ENCODE measurements around the gene GMCL2. TPM values are rescaled to one million over a fixed set of nuclear protein-coding genes. Genes with fewer than 3 reads are reported as not detected.
A peak's percentile ranks its signal among the peaks of the same experiment; 100 is the strongest.

Gene GMCL2
- polyA plus RNA-seq, 1 of the 3 experiments (the other 2 are of a cell fraction), result not detected

DNA sequence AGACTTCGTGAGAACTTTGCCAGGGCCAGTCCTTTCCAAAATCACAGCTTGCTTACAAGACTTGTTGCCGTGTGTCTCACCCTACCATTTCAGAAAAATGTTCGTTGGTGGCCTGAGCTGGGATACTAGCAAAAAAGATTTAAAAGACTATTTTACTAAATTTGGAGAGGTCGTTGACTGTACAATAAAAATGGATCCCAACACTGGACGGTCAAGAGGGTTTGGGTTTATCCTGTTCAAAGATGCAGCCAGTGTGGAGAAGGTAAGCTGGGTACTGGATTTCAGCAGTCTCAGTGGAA, 18.5 kb upstream of the GMCL2 start:
- TF ChIP-seq, protein P1, sequence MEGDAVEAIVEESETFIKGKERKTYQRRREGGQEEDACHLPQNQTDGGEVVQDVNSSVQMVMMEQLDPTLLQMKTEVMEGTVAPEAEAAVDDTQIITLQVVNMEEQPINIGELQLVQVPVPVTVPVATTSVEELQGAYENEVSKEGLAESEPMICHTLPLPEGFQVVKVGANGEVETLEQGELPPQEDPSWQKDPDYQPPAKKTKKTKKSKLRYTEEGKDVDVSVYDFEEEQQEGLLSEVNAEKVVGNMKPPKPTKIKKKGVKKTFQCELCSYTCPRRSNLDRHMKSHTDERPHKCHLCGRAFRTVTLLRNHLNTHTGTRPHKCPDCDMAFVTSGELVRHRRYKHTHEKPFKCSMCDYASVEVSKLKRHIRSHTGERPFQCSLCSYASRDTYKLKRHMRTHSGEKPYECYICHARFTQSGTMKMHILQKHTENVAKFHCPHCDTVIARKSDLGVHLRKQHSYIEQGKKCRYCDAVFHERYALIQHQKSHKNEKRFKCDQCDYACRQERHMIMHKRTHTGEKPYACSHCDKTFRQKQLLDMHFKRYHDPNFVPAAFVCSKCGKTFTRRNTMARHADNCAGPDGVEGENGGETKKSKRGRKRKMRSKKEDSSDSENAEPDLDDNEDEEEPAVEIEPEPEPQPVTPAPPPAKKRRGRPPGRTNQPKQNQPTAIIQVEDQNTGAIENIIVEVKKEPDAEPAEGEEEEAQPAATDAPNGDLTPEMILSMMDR (IDR thresholded peaks at IDR 0.05), result no peak
- TF ChIP-seq, protein P2, sequence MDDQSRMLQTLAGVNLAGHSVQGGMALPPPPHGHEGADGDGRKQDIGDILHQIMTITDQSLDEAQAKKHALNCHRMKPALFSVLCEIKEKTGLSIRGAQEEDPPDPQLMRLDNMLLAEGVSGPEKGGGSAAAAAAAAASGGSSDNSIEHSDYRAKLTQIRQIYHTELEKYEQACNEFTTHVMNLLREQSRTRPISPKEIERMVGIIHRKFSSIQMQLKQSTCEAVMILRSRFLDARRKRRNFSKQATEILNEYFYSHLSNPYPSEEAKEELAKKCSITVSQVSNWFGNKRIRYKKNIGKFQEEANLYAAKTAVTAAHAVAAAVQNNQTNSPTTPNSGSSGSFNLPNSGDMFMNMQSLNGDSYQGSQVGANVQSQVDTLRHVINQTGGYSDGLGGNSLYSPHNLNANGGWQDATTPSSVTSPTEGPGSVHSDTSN (IDR thresholded peaks at IDR 0.05), result no peak
- TF ChIP-seq TEAD4 (IDR thresholded peaks at IDR 0.05; ENCODE audit: borderline replicate concordance, insufficient read depth) (no peak), GATA2 (CRISPR knock-in tag; IDR thresholded peaks at IDR 0.05) (no peak), TCF12 (IDR thresholded peaks at IDR 0.05) (no peak), TAF1 (IDR thresholded peaks at IDR 0.05; ENCODE audit: borderline replicate concordance, low read depth, low read length) (no peak), JUND (IDR thresholded peaks at IDR 0.05) (no peak), GABPA (IDR thresholded peaks at IDR 0.05; ENCODE audit: low read depth) (no peak), RXRA (IDR thresholded peaks at IDR 0.05; ENCODE audit: borderline replicate concordance, low read depth) (no peak)
- TF ChIP-seq, protein P3, sequence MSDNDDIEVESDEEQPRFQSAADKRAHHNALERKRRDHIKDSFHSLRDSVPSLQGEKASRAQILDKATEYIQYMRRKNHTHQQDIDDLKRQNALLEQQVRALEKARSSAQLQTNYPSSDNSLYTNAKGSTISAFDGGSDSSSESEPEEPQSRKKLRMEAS (IDR thresholded peaks at IDR 0.05; ENCODE audit: low read depth), result no peak
- TF ChIP-seq, protein P4, sequence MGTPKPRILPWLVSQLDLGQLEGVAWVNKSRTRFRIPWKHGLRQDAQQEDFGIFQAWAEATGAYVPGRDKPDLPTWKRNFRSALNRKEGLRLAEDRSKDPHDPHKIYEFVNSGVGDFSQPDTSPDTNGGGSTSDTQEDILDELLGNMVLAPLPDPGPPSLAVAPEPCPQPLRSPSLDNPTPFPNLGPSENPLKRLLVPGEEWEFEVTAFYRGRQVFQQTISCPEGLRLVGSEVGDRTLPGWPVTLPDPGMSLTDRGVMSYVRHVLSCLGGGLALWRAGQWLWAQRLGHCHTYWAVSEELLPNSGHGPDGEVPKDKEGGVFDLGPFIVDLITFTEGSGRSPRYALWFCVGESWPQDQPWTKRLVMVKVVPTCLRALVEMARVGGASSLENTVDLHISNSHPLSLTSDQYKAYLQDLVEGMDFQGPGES (IDR thresholded peaks at IDR 0.05; ENCODE audit: low read depth, low read length), result no peak
- TF ChIP-seq, protein P5, sequence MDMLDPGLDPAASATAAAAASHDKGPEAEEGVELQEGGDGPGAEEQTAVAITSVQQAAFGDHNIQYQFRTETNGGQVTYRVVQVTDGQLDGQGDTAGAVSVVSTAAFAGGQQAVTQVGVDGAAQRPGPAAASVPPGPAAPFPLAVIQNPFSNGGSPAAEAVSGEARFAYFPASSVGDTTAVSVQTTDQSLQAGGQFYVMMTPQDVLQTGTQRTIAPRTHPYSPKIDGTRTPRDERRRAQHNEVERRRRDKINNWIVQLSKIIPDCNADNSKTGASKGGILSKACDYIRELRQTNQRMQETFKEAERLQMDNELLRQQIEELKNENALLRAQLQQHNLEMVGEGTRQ (IDR thresholded peaks at IDR 0.05; ENCODE audit: borderline replicate concordance, low read depth, low read length), result no peak
- TF ChIP-seq, protein P6, sequence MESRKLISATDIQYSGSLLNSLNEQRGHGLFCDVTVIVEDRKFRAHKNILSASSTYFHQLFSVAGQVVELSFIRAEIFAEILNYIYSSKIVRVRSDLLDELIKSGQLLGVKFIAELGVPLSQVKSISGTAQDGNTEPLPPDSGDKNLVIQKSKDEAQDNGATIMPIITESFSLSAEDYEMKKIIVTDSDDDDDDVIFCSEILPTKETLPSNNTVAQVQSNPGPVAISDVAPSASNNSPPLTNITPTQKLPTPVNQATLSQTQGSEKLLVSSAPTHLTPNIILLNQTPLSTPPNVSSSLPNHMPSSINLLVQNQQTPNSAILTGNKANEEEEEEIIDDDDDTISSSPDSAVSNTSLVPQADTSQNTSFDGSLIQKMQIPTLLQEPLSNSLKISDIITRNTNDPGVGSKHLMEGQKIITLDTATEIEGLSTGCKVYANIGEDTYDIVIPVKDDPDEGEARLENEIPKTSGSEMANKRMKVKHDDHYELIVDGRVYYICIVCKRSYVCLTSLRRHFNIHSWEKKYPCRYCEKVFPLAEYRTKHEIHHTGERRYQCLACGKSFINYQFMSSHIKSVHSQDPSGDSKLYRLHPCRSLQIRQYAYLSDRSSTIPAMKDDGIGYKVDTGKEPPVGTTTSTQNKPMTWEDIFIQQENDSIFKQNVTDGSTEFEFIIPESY (IDR thresholded peaks at IDR 0.05; ENCODE audit: borderline replicate concordance, low read depth), result no peak
- TF ChIP-seq, protein P7, sequence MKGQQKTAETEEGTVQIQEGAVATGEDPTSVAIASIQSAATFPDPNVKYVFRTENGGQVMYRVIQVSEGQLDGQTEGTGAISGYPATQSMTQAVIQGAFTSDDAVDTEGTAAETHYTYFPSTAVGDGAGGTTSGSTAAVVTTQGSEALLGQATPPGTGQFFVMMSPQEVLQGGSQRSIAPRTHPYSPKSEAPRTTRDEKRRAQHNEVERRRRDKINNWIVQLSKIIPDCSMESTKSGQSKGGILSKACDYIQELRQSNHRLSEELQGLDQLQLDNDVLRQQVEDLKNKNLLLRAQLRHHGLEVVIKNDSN (IDR thresholded peaks at IDR 0.05; ENCODE audit: borderline replicate concordance, low read depth), result no peak
- Histone ChIP-seq H3K36me3 (replicated peaks in 1 of 2; ENCODE audit: control insufficient read depth in 1 of 2, insufficient read depth in 2 of 2, low read length in 1 of 2) (peaks cover 43 to 47% of the 10 kb centered on the region in 2 experiments), H3K4me1 (ENCODE audit: control insufficient read depth in 1 of 2, insufficient read depth in 2 of 2, low read depth in 1 of 2, low read length in 1 of 2) (peaks cover 14 to 21% of the 10 kb centered on the region in 2 experiments), H3K4me2 (peak overlapping the region; percentile 94), H3F3A (replicated peaks; ENCODE audit: insufficient read depth) (peaks cover 3% of the 10 kb centered on the region), H2AFZ (ENCODE audit: low read depth) (no peak overlapping the region), H3K79me2 (ENCODE audit: insufficient read depth) (peaks cover 73% of the 10 kb centered on the region), H3K9ac (peak overlapping the region; percentile 95), H3K27ac (ENCODE audit: low read depth in 2 of 2, low read length in 1 of 2) (peak overlapping the region in 1 of 2 experiments; percentile 70; a peak in 1 of 4 replicates), H3K27me3 (ENCODE audit: insufficient read depth) (no peaks in the 10 kb centered on the region), H3K4me3 (ENCODE audit: low read depth in 2 of 2, low read length in 1 of 2) (peak overlapping the region; percentile 84 to 90), H3K9me2 (no peaks in the 10 kb centered on the region), H3K9me3 (no peaks in the 10 kb centered on the region), H4K20me1 (ENCODE audit: insufficient read depth) (peaks cover 55% of the 10 kb centered on the region)
- WGBS (ENCODE audit: low lambda C conversion rate), result 2% methylated on average over 5 of the region's 5 CpGs
- no peak for DNase-seq
- ChIA-PET CTCF (interaction anchor here (2.3 kb wide), 1 partner anchor 27 kb away, joined by 6 read pairs; the partner anchor contains the start of gene PHYKPL), POLR2A (no interaction called here)
